Measurements from ENCODE around the gene OLFML3.

DNA sequence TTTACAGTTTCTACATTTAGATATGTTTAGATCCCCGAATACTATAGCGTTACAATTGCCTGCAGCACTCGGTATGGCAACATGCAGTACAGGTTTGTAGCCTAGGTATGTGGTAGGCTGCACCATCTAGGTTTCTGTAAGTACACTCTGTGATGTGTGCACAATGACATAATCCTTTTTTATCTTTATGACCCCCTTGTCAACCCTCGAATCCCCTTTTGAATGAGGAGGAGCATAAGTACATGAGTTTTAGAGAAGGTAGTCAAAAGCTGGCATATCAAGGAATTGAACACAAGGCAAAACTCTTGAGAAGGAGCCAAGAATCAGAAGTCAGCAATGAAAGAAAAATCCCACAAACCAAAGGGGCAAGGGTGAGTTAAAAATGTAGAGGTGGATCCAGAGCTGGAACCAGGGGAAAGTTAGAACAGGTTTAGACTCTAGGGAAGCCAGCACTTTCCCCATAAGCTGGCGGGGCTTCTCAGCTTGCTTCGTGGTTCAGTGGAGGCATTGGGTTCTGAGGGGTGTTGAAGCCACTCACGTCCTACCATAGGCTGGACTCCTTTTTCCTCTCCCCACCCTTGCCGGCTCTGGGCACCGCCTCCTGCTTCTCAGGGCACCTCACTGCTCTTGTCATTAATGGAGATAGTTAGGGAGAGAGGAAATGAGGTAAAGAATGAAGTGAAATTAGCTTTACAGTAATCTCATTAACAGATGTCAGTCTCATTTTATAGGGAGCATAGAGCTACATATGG is 31.3 kb downstream of the OLFML3 start:
- TF ChIP-seq MAFK (conservative IDR thresholded peaks at IDR 0.05 in 1 of 2, IDR thresholded peaks at IDR 0.05 in 1 of 2; ENCODE audit: low read length in 2 of 2) (no peak), ZNF564 (CRISPR knock-in tag; IDR thresholded peaks at IDR 0.05) (no peak), ZNF263 (CRISPR knock-in tag; IDR thresholded peaks at IDR 0.05) (no peak)
- TF ChIP-seq, protein P1, sequence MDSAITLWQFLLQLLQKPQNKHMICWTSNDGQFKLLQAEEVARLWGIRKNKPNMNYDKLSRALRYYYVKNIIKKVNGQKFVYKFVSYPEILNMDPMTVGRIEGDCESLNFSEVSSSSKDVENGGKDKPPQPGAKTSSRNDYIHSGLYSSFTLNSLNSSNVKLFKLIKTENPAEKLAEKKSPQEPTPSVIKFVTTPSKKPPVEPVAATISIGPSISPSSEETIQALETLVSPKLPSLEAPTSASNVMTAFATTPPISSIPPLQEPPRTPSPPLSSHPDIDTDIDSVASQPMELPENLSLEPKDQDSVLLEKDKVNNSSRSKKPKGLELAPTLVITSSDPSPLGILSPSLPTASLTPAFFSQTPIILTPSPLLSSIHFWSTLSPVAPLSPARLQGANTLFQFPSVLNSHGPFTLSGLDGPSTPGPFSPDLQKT (CRISPR knock-in tag; IDR thresholded peaks at IDR 0.05; ENCODE audit: borderline replicate concordance), result no peak
- TF ChIP-seq, protein P2, sequence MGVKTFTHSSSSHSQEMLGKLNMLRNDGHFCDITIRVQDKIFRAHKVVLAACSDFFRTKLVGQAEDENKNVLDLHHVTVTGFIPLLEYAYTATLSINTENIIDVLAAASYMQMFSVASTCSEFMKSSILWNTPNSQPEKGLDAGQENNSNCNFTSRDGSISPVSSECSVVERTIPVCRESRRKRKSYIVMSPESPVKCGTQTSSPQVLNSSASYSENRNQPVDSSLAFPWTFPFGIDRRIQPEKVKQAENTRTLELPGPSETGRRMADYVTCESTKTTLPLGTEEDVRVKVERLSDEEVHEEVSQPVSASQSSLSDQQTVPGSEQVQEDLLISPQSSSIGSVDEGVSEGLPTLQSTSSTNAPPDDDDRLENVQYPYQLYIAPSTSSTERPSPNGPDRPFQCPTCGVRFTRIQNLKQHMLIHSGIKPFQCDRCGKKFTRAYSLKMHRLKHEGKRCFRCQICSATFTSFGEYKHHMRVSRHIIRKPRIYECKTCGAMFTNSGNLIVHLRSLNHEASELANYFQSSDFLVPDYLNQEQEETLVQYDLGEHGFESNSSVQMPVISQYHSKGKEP (CRISPR knock-in tag; IDR thresholded peaks at IDR 0.05), result no peak
- TF ChIP-seq, protein P3, sequence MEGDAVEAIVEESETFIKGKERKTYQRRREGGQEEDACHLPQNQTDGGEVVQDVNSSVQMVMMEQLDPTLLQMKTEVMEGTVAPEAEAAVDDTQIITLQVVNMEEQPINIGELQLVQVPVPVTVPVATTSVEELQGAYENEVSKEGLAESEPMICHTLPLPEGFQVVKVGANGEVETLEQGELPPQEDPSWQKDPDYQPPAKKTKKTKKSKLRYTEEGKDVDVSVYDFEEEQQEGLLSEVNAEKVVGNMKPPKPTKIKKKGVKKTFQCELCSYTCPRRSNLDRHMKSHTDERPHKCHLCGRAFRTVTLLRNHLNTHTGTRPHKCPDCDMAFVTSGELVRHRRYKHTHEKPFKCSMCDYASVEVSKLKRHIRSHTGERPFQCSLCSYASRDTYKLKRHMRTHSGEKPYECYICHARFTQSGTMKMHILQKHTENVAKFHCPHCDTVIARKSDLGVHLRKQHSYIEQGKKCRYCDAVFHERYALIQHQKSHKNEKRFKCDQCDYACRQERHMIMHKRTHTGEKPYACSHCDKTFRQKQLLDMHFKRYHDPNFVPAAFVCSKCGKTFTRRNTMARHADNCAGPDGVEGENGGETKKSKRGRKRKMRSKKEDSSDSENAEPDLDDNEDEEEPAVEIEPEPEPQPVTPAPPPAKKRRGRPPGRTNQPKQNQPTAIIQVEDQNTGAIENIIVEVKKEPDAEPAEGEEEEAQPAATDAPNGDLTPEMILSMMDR (CRISPR knock-in tag; IDR thresholded peaks at IDR 0.05), result no peak

Measured in HepG2 (cell line).